Measurements from ENCODE around the gene PDZRN3.

- TF ChIP-seq EZH2 (IDR thresholded peaks at IDR 0.05; ENCODE audit: borderline replicate concordance, low read depth, low read length, poor library complexity, severe bottlenecking) (no peak), CTCF (conservative IDR thresholded peaks at IDR 0.05; ENCODE audit: low read depth, low read length) (no peak)
These were observed 48.8 kb downstream of the PDZRN3 start for GRCh38 chr3:73575953-73576352.

All from A673 (cell line).